ENCODE results near the gene PIRT.

Gene PIRT

GRCh38 chr17:10787306-10788045 is 50.4 kb downstream of the PIRT start:
- no peak for DNase-seq

GRCh38 chr17:10785295-10785694 is 52.6 kb downstream of the PIRT start:
- DNase-seq: no peak

DNA sequence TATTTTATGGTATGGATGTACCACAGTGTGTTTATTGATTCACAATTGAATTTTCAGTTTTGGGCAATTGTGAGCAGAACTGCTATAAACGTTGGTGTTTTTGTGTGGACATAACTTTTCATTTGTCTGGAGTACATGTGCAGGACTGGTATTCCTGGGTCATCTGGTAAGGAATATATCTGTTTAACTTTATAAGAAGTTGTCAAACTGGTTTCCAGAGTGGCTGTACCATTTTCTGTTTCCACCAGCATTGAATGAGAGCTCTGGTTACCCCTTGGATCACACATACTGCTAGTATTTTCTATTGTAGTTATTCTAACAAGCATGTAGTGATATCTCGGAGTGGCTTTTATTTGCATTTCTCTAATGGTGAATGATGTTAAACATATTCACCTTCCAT is 58.3 kb downstream of the PIRT start:
- DNase-seq: no peak

DNA sequence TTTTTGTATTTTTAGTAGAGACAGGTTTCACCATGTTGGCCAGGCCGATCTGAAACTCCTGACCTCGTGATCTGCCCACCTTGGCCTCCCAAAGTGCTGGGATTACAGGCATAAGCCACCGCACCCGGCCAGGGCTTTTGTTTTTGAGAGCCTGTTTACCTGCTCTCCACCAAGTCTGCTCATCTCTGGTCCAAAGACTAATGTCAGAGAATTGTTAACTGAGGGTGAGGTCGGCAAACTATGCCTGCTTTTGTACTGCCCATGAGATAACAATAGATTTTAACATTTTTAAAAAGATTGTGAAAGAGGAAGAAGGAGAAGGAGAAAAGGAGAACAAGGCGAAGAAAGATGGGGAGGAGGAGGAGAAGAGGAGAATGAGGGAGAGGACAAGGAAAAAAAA is 60.0 kb downstream of the PIRT start:
- no peak for DNase-seq

DNA sequence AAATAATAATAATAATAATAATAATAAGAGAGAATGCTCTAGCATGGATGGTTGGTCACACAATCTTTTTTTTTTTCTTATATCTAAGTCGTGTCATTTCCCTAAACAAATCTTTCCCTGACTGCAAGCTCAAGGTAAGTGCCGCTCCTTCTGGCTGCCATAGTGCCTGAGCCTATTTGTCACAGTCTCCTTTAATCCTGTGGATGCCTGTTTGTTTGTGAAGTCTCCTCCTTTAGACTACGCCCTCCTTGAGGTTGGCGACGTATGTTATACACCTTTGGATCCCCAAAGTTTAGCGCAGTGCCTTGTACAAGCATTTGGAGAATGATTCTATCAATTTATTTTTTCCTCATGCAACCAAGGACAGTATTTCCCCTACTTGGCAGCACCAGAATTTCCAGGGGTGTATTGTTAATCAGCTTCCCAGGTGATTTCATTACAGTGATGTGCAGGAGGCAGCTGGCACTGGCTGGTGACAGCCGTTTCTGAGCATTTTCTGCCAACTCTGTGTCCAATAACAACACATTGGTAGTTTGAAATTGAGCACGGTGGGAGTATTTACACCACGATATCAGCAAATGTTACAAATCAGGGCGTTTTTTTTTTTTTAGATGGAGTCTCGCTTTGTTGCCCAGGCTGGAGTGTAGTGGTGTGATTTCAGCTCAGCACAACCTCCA is 60.6 kb downstream of the PIRT start:
- DNase-seq: no peak

DNA sequence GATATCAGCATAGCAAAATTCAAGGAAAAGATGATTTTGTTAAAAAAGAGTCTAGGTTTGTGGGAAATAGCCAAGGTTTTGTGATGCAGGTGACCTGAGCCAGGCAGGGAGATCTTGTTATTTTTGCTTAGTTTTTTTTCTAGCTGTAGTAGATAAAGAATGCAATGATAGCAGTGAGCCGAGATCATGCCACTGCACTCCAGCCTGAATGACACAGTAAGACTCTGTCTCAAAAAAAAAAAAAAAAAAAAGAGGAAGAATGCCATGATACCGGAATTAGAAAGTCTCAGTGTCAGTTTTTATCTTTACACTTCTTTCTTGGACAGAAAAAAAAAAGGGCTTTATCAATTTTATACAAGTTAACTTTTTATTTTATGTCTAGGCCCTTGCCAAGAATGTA is 61.5 kb downstream of the PIRT start:
- DNase-seq: no peak

DNA sequence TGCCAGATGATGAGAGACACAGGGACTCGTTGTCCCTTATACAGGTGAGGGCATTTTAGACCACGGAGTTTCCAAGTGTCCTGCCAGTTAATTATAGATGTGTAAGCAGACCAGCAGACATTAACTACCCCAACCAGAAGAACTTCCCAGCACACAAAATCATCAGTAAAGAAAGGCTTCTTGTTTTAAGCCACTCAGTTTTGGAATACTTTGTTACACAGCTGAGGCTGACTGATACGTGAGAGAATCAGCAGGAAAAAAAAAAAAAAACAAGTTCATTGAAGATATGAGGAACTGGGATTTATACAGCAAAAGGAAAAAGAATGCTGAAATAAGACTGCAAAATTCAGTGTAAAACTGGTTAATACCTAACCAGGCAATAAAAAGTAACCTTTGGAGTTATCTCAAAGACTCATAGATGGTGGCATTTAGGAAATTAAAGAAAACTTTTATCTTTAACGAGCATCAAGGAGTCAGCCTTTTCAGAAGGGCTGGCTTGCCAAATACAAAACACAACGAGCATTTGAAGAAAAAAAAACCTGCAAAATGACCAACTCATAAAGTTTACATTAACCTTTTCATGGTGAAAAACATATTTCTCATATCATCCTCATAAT is 62.0 kb downstream of the PIRT start:
- DNase-seq: no peak

- no peak for DNase-seq
Observed at GRCh38 chr17:10775058-10775457, 62.8 kb downstream of the PIRT start.

GRCh38 chr17:10773391-10773790 is 64.5 kb downstream of the PIRT start:
- no peak for DNase-seq

All from 8988T (cell line).